Activated CD4-positive, alpha-beta T cell treated with anti-CD3 and anti-CD28 coated beads, Interleukin-2, Interleukin-6, amounts not matched to agents 100 ng/mL and 50 ng/mL, durations not matched to agents 16 hours and 8 hours (primary cell): ENCODE measurements around the gene ADORA3.

Experiments
- DNase-seq: peaks from one replicate; pipeline ENCODE4 v3.0.0-alpha.2; 2020

The ADORA3 gene

GRCh38 chr1:111507411-111508201 is 4.2 kb upstream of the ADORA3 start:
- DNase-seq = peak; percentile 91

DNA sequence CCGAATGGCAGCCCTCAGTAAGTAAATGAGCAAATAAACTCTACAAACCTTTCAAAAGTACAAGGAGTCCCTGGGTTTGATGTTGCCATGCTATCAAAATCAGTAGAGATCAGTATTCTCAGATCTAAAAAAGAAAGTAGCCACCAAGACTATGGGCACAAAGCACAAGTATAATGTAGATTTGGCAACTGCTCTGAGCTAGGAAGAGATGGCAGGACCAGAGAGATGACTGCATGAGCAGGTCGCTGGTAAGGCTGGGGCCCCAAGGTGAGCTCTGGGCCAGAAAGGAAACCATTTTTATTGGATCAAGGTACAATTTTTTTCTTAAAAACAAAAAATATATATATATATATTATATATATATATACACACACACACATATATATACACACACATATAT is 3.1 kb upstream of the ADORA3 start:
- no peak for DNase-seq

- DNase-seq = peak; percentile 39
Measured at GRCh38 chr1:111505641-111506119, 2.2 kb upstream of the ADORA3 start.

DNA sequence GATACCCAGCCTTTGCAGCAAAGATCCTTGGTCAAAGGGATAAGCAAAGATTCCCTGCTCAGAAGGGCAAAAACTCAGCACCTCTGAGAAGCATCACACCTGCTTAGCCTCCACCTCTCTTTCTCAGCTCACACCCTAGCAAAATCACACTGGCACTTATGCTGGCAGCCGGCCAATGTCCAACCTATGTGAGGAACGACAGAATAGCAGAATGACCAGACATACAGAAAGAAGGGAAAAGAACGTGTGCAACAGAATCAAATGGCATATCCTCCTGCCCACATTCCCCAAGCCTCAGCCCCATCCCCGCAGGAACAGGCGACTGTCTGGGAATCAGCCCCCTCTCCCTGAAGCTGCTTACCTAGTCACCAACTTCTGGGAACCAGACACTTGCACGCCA is 664 bp upstream of the ADORA3 start:
- no peak for DNase-seq

DNA sequence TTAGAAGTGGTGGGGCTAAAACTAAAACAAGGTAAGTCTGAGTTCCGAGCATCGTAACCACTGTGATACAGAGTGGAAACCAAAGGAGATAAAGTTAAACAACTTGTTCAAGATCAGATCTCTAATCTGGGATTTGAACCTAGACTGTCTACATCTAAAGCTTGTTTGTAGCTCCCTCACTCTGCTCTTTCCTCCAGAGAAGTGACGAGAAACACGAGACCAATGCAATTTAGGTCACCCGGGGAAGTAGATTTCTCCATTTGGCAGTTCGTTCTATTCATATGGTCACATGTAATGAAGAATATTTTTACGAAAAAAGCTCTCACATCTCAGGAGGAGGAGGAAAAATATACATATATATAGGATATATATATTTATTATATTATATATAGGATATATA is 1.8 kb downstream of the ADORA3 start:
- no peak for DNase-seq

GRCh38 chr1:111499026-111499785 is 4.2 kb downstream of the ADORA3 start:
- DNase-seq = no peak

GRCh38 chr1:111497592-111497991 is 5.8 kb downstream of the ADORA3 start:
- peak; percentile 29 for DNase-seq

GRCh38 chr1:111496398-111496797 is 7.0 kb downstream of the ADORA3 start:
- peak; percentile 51 for DNase-seq

DNA sequence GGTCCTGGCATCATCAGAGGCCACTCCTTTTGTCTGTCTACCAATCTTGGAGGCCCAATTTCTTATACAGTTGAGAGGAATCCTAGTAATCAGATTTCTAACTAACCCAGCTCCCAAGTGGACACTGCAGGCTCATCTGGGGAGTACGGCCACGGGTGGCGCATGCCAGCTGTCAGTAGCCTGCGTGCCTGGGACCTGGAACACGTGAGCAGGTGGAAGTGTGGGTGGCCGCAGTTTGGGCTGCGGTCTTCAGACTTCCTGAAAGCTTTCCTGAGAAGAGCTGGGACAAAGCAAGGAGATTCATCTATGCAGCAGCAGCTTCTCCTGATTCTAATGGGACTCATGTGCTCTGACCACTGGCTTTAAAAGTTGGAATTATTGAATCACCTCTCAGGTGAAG is 12.4 kb downstream of the ADORA3 start:
- DNase-seq = no peak

- DNase-seq = no peak
Measured at GRCh38 chr1:111490220-111490619, 13.2 kb downstream of the ADORA3 start.

DNA sequence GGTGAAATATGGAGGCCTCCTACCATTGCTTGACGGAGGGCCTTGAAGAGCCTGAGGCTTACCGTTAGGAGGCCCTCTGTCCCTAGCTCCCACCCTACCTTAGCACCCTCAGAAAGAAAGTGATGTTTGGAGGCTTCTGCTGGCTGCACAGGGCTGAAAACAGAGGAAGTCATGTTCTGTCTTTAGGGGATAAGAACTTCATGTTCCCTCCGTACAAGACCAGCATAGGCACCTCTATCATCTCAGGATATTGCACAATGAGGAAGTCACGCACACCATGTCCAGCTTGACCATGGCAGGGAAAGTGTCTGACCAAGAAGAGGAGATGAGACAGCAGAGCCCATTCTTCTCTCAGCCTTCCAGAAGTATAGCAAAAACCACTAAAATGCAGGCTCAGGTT is 13.8 kb downstream of the ADORA3 start:
- no peak for DNase-seq

DNA sequence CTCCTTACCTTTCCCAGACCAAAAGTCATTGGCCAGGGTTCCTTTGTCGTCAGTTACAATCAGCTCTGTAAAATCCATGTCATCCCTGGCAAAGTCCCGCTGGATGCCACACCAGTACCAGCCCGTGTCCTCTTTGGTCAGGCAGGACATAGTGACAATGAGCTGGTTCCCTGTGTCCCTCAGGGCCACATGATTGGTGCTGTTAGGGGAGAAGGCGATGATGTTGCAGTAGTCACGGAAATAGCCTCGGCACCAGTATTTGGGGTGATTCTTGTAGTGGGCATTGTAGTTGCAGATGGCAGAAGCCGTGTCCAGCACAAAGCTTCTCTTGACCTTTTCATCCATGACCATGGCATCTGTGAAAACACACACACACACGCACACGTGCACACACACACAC is 14.8 kb downstream of the ADORA3 start:
- DNase-seq = no peak

GRCh38 chr1:111487133-111487532 is 16.3 kb downstream of the ADORA3 start:
- DNase-seq = no peak

- no peak for DNase-seq
Measured at GRCh38 chr1:111486431-111486830, 17.0 kb downstream of the ADORA3 start.

DNA sequence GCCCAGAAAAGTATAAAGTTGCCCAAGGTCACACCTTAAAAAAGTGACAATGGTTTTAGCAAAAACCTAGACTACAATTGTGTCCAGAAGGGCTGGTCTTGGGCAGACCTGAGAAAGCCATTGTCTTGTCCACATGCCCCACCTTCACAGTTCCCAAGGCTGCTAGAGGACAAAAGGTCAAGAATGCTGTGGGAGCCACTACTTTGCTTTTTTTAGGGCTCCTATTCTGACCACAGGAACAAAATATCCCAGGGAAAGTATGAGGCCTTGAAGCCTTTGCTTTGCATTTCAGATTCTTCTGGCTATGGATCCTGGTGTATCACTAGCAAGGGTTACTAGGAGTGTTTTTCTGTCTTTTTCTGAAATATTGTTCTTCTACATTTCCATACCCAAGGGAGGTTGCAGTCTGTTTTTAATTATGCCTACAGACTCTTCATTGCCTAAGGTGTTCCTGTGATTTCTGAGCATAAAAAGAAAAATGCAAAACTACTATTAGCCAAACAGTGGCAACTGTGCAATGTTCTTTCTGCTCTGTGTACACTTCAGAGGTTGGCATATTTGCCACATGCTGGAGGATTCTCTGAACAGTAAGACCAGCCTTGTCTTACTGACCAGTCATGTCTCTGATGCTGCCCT is 18.9 kb downstream of the ADORA3 start:
- no peak for DNase-seq

GRCh38 chr1:111483876-111484275 is 19.6 kb downstream of the ADORA3 start:
- DNase-seq = no peak

GRCh38 chr1:111483166-111483565 is 20.3 kb downstream of the ADORA3 start:
- DNase-seq = no peak

DNA sequence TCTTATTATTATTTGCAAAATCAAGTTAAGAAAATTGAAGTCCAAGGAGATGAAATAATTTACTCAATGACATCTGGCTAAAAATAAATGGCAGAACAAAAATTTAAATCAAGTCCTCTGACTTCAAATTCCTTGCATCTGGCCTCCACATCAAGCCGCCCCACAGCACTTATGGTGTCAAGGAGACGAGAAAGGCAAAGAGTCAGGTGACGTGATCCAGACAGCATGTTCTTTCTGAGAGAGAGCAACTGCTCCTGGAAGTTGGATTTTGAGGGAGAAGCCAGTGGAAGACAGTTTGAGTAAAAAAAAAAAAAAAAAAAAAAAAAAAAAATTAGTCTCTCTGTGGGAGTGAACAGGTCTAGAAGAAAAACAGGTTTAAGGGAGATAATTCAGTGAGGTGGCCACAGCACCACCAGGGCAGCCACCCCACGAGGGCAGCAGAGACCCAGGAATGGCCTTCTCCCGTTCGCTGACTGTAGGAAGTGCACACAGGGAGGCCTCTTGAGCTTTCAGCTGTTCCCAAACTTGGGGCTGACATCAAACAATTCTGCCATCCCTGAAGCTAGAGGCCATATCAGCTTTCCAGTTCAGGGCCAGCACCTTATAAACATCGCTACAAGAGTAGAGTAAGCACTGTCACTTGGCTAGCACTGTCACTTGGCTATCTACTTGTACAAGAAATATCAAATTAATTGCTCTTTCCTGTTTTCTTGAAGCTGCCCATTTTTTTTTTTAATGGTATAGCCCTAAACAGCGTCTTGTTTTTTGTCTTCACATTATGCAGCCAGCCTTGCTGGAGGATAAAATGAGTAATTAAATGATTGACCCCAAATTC is 21.8 kb downstream of the ADORA3 start:
- peak; percentile 62 for DNase-seq

DNA sequence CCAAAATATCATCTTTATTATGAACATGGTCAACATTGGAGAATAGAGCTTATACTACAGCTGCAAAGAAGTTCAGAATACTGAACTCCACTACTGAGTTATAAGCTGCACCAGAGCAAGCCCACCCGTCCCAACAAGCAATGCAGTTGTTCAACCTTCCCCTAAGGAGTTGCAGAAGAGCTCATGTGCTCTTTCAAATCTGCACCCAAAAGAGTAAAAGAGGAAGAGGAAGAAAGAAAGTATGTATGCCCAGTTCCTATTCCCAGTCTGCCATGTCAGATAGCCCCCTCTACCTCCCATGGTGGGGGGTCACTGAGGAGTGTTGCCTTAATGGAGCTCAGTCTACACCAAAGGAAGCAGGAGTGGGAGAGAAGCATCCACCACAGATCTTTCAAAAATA is 22.8 kb downstream of the ADORA3 start:
- DNase-seq = no peak

- DNase-seq = peak; percentile 62
Measured at GRCh38 chr1:111476761-111477309, 26.6 kb downstream of the ADORA3 start.

- no peak for DNase-seq
Measured at GRCh38 chr1:111476214-111476613, 27.2 kb downstream of the ADORA3 start.

DNA sequence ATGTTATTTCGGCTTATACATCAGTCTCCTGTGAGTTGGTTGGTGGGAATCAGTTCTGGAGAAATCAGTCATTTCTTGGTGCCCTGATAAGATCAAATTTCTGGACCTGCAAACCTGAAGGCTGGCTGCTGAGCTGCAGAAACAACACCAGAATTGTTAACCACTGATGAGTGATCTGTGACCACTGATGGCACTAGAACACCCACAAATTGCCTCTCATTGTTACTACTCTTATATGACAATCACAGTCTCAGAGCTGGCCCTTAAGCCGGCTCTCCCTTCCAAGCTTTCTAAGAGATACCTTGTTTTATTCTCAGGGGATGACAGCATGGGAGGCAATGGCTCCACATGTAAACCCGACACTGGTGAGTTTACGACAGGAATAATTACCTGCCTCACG is 27.7 kb downstream of the ADORA3 start:
- peak; percentile 89 for DNase-seq

- no peak for DNase-seq
Measured at GRCh38 chr1:111474521-111474920, 28.9 kb downstream of the ADORA3 start.
